ENCODE data around the gene SLC39A2. TPM values are rescaled to one million over a fixed set of nuclear protein-coding genes. Genes with fewer than 3 reads are reported as not detected.
A peak's percentile ranks its signal among the peaks of the same experiment; 100 is the strongest.
"Not testable (repeated sequence)": the region's sequence is repeated elsewhere in the genome, so short reads cannot be mapped to it uniquely, and the experiment has no call there.

Gene SLC39A2
- total RNA-seq, 4 donors from 2014 or later, result 8.6 to 23.2 (median 14.9) TPM

DNA sequence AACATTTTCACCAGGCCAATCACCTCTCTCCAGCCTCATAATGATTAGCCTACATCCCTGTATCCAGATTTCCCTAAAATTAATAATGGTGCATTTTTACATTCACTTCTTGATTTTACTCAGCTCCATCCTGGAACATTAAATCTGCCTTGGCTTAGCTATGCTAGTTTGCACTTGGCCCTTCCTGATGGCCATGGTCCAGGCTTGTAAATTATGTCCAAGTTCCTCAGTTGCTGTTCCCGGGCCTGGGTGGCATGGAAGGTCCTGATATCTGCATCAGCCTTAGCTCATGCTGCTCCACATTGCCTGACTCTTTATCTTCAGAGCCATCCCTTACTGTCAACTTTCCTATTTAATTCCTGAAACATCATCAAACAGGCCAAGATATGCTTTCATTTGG, 20.4 kb upstream of the SLC39A2 start:
- 36 to 40% methylated on average over 1 of the region's 1 CpG for WGBS, 2 donors
- H3K9me3 ChIP-seq, result no peaks in the 10 kb centered on the region
- no peak overlapping the region for H3K4me3 ChIP-seq
- H3K4me1 ChIP-seq, result peaks cover 0 to 7% (median 0%) of the 10 kb centered on the region in 3 donors
- TF ChIP-seq POLR2A (IDR thresholded peaks at IDR 0.05), result no peak
- TF ChIP-seq, protein P1, sequence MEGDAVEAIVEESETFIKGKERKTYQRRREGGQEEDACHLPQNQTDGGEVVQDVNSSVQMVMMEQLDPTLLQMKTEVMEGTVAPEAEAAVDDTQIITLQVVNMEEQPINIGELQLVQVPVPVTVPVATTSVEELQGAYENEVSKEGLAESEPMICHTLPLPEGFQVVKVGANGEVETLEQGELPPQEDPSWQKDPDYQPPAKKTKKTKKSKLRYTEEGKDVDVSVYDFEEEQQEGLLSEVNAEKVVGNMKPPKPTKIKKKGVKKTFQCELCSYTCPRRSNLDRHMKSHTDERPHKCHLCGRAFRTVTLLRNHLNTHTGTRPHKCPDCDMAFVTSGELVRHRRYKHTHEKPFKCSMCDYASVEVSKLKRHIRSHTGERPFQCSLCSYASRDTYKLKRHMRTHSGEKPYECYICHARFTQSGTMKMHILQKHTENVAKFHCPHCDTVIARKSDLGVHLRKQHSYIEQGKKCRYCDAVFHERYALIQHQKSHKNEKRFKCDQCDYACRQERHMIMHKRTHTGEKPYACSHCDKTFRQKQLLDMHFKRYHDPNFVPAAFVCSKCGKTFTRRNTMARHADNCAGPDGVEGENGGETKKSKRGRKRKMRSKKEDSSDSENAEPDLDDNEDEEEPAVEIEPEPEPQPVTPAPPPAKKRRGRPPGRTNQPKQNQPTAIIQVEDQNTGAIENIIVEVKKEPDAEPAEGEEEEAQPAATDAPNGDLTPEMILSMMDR (IDR thresholded peaks at IDR 0.05), result no peak
- intact Hi-C loops (cut with DNase I), result loop anchor here (10.0 kb wide), 1 partner anchor 364 kb away; no protein-coding TSS in a partner anchor
- no peaks in the 10 kb centered on the region for H3K36me3 ChIP-seq
- no peak for DNase-seq
- H3K27ac ChIP-seq, result no peak overlapping the region
- no peaks in the 10 kb centered on the region for H3K27me3 ChIP-seq

DNA sequence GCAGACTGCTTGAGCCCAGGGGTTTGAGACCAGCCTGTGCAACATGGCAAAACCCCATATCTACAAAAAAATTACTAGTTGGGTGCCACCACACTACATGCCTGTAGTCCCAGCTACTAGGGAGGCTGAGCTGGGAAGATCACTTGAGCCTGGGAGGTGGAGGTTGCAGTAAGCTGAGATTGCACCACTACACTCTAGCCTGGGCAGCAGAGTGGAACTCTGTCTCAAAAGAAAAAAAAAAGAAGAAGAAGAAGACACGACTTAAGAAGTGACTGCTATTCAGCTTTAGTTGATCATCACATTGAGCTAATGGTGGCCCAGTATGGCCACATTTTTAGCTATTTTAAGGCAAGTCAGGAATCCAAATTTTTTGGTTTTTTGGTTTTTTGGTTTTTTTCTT, 18.2 kb upstream of the SLC39A2 start:
- no peaks in the 10 kb centered on the region for H3K36me3 ChIP-seq
- DNase-seq, result no peak
- H3K27ac ChIP-seq, result no peak overlapping the region
- H3K27me3 ChIP-seq, result no peaks in the 10 kb centered on the region
- WGBS, 2 donors, result 52 to 73% methylated on average over 1 of the region's 1 CpG
- TF ChIP-seq, protein P1 (IDR thresholded peaks at IDR 0.05), result no peak
- TF ChIP-seq POLR2A (IDR thresholded peaks at IDR 0.05), result no peak
- intact Hi-C loops (cut with DNase I), result no loop called here
- H3K9me3 ChIP-seq, result no peaks in the 10 kb centered on the region
- no peak overlapping the region for H3K4me3 ChIP-seq
- peaks cover 0 to under 1% (median 0%) of the 10 kb centered on the region in 3 donors for H3K4me1 ChIP-seq

DNA sequence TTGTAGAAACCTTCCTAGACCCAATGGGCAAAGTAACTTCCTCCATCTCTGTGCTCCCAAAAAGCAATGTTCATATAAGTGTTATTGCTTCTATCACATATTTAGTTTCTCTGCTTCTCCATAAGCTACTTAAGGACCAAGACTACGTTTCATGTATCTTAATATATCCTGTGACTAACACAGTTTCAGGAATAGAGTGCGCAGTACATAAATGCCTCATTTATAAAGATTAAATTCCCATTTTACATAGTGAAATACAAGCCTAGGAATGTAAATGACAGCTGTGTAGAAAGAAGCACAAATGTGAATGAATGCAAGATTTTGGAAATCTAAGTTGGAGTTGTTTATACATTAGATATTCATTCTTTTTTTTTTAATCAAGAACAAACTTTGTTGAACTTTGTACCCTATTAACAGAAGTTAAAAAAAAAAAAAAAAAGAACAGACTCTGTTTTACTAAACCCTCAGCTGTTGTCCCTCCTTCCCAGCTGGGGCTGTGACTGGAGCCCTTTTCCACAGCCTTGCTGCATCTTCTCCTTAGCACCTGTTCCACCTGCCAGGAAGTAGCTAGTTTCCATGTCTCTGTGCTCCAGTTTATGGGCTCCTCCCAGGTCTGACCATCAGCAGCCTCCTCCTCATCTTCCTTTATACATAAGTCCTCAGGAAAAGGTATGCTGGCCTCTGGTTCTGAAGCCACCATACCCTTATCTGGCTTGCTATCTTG, 16.3 kb upstream of the SLC39A2 start:
- DNase-seq, result no peak
- H3K4me3 ChIP-seq, result no peak overlapping the region
- H3K36me3 ChIP-seq, result no peaks in the 10 kb centered on the region
- no peak for TF ChIP-seq POLR2A (IDR thresholded peaks at IDR 0.05)
- TF ChIP-seq, protein P1 (IDR thresholded peaks at IDR 0.05), result no peak
- no peaks in the 10 kb centered on the region for H3K27me3 ChIP-seq
- H3K4me1 ChIP-seq, result peaks cover 6 to 20% (median 9%) of the 10 kb centered on the region in 3 donors
- 64 to 71% methylated on average over 2 of the region's 2 CpGs for WGBS, 2 donors
- intact Hi-C loops (cut with DNase I), result no loop called here
- H3K9me3 ChIP-seq, result no peaks in the 10 kb centered on the region
- H3K27ac ChIP-seq, result no peak overlapping the region

DNA sequence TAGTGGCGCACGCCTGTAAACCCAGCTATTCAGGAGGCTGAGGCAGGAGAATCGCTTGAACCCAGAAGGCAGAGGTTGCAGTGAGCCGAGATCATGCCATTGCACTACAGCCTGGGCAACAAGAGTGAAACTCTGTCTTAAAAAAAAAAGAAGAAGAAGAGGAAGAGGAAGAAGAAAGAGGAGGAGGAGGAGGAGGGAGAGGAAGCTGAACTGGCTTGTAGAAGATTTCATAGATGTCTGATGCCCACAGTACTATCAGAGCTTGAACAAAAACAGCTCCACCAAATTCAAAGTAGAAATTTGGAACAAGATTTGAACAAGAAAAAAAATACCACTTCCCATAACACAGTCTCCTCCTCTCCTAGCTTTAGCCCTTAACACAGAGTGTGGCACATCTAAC, 13.4 kb upstream of the SLC39A2 start:
- H3K9me3 ChIP-seq; DNase-seq; H3K27me3 ChIP-seq; H3K4me3 ChIP-seq; H3K27ac ChIP-seq; intact Hi-C loops (cut with DNase I); H3K36me3 ChIP-seq: not testable (repeated sequence)
- peaks cover 16 to 42% (median 22%) of the 10 kb centered on the region in 3 donors for H3K4me1 ChIP-seq
- WGBS, 2 donors, result 88 to 93% methylated on average over 2 to 4 of the region's 4 CpGs

DNA sequence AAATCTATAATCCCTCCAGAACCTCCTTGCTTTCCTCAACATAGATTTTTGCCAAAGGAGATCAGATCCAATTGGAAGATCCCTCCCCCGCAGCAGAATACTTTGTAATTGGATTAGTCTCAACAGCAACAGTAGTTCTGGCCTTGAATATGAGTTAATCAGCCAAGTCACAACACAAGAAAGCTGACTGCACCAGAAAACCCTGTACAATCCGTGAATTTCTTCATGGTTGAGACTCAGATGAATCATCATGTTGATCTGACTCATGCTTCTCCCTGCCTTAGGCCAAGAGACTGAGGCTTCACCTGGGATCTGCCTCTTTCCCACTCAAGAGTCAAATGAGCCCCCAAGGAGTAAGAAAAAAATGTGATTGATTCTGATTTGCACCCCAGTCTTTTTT, 12.3 kb upstream of the SLC39A2 start:
- Histone ChIP-seq H3K27ac (peak overlapping the region; percentile 65 to 83 (median 73)), H3K36me3 (peaks cover 0 to 5% (median 0%) of the 10 kb centered on the region in 3 donors), H3K27me3 (no peaks in the 10 kb centered on the region), H3K9me3 (no peaks in the 10 kb centered on the region), H3K4me3 (no peak overlapping the region), H3K4me1 (peaks cover 26 to 53% (median 27%) of the 10 kb centered on the region in 3 donors)
- intact Hi-C loops (cut with DNase I), result no loop called here
- DNase-seq, result no peak
- WGBS, 2 donors, result 0 to 21% methylated on average over 1 to 2 of the region's 2 CpGs
- no peak for TF ChIP-seq POLR2A (IDR thresholded peaks at IDR 0.05)
- TF ChIP-seq, protein P1 (IDR thresholded peaks at IDR 0.05), result no peak
